A172 (cell line): Measurements from ENCODE around the gene ACVR1C. TPM values are rescaled to one million over a fixed set of nuclear protein-coding genes. Genes with fewer than 3 reads are reported as not detected.
"Not testable (repeated sequence)": the region's sequence is repeated elsewhere in the genome, so short reads cannot be mapped to it uniquely, and the experiment has no call there.

Experiments
- DNase-seq: peaks from one replicate; pipeline ENCODE4 v3.0.0-alpha.2; 2015; ENCODE audit warnings: low spot score
- total RNA-seq: library from RNA; depleted of rRNA; stranded (reverse); fragments of >200 nt; shearing (Covaris generic); gene quantifications from 2 replicates; pipeline ENCODE4 v1.2.3, GENCODE V29; 2014

Gene ACVR1C
- total RNA-seq, 1 experiment from 2014 or later, result not detected

DNA sequence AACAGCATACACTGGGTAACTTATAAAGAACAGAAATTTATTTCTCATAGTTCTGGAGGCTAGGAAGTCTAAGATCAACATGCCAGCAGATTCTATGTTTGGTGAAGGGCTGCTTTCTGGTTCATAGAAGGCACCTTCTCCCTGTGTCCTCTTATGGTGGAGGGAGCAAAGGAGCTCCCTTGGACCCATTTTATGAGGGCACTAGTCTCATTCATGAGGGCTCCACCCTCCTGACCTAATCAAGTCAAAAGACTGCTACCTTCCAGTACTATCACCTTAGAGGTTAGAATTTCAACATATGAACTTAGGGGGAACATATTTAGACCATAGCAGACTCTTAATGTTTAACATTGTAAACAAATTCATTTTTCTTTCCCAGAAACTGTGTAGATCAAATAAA lies 54.5 kb downstream of the ACVR1C start:
- DNase-seq, result no peak

DNA sequence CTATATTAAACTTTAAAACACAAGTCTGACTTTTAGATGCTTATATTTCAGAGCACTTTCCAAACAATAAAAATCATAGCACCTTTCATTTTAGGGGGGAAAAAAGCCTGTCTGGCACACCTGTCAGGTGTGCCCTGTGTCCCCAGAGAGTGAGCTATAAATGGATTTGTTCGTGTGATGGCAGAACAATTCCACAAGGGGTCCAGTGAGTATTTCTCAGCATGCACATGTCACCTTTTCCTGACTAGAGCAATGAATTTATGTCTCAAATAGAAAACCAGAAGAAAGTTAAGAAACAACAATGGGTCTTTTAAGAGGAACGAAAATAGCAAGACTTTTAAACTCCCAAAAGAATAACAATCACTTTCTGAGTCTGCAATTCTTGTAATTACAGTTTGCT lies 55.9 kb downstream of the ACVR1C start:
- DNase-seq, result peak; percentile 10

DNA sequence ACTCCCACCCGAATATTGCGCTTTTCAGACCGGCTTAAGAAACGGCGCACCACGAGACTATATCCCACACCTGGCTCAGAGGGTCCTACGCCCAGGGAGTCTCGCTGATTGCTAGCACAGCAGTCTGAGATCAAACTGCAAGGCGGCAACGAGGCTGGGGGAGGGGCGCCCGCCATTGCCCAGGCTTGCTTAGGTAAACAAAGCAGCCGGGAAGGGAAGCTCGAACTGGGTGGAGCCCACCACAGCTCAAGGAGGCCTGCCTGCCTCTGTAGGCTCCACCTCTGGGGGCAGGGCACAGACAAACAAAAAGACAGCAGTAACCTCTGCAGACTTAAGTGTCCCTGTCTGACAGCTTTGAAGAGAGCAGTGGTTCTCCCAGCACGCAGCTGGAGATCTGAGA lies 62.0 kb downstream of the ACVR1C start:
- DNase-seq, result not testable (repeated sequence)

DNA sequence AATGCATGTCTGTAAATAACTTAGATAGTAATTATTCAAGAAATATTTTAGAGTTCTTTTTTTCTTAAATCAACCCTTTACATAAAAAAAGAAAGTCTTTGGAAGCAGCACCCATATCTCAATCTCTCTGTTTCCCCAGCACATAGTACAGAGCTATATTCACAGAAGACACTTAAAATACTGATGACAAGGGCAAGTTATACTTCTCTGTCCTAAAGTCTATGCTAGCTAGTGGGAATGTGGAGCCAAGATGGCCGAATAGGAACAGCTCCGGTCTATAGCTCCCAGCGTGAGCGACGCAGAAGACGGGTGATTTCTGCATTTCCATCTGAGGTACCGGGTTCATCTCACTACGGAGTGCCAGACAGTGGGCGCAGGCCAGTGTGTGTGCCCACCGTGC lies 62.6 kb downstream of the ACVR1C start:
- DNase-seq, result not testable (repeated sequence)

DNA sequence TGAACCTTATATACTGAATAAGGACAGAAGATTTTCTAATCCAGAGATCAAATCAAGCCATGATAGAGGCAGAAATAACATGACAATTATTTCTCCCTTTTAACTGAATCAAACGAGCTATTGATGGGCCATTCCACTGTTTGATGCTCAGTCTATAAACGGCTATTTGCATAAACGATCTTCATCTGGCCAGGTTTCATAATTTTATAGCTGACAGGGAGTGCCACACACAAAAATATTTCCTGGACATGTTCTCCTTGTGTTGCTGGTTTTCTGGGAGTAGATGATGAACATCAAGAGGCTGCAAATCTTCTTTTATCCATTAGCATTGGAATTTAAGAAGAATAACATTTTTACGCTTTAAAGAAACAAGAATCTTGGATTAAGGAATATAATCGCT lies 63.1 kb downstream of the ACVR1C start:
- no peak for DNase-seq

DNA sequence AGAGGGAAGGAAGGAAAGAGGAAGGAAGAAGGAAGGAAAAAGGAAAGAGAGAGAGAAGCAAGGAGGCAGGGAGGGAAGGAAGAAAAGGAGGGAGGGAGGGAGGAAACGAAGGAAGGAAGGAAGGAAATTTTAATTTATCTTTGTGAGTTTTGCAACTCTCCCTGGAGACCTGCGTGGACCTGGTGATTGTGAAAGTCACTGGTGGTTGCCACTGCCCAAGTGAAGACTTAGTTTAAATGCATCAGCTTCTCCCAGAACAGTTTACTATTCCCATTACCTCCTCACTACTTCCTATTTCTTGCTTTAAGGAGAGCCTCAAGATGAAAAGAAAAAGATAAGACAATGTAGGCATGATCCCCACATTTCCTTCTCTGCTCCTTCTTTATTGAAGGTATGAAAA lies 68.8 kb downstream of the ACVR1C start:
- no peak for DNase-seq

DNA sequence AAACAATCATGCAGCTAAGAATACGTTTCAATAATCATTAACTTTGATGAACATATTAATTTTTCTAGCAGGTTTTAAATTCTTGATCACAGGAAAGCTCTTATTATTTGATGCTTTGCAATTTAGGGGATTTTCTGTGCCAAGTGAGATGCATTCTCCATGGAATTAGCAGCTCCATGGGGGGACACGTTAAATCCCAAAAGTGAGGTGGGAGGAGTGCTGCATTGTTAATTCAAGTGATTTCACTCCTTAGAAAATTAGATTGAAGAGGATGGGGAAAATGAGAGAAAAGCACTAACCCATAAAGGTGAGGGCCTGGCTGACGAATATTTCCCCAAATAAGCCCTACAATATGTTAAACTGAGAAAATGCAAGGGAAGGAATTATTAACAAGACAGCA lies 69.2 kb downstream of the ACVR1C start:
- DNase-seq, result no peak

DNA sequence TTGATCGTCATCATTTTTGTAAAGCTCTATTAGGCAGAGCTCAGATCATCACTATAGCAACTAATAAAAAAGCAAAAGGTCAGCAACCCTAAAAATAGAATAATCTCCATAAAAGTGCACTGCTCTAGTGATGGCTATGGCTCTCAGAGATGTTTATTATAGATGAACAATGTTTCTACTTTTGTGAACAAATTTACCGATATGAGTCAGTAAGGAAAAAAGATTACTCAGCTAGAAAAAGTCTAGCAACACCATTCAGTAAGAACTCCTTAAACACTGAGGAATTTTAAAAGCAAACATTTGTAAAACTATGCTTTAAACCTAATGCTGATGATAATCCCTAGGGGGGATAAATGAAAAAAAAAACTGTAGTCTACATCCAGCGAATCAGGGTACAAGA lies 69.6 kb downstream of the ACVR1C start:
- no peak for DNase-seq

DNA sequence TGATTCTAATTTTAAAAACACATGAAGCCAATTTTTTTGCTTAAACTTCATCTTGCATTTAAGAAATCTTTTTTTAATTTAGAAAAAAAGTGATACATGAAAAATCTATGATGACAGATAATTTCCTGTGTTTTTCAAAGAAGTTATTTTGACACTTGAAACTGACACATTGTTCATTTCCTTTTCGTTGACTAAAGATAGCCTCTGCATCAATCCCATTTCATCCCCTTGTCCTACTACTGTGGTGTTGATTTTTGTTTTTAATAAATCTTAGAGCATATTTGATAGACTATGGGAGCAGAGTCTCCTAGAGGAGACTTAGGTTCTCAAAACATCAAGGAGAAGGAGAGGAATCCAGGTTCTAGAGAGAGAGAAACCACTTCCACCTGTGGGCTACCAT lies 70.9 kb downstream of the ACVR1C start:
- no peak for DNase-seq

DNA sequence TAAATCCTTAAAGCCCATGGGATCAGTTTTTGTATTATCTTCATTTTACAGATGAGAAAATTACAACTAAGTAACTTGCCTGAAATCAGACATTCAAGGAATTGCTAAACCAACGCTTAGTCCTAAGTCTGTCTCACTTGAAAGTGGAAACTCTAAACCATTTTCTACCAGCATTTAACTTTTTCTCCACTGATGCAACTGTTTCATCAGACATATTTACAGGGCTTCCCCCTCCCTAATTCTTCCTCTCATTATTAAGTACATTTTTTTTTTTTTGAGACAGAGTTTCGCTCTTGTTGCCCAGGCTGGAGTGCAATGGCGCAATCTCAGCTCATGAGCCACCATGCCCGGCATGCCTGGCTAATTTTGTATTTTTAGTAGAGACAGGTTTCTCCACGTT lies 88.6 kb downstream of the ACVR1C start:
- no peak for DNase-seq

DNA sequence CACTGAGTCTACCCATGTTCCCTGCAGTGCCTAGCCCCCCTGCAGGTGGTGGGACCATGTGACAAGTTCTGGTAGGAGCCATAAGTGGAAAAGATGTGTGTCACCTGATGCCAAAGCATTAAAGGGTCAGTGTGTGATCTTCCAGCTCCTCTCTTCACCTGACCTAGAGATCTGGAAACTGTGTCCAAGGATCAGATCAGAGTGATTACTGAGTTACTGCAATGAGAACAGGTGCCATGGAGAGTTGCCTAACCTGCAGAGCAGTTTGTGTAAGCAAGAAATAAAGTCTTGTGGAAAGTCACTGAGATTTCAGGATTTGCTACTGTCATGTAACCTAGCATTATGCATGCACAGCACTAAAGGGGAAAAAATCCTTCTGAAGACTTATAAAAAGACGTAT lies 90.6 kb downstream of the ACVR1C start:
- no peak for DNase-seq

DNA sequence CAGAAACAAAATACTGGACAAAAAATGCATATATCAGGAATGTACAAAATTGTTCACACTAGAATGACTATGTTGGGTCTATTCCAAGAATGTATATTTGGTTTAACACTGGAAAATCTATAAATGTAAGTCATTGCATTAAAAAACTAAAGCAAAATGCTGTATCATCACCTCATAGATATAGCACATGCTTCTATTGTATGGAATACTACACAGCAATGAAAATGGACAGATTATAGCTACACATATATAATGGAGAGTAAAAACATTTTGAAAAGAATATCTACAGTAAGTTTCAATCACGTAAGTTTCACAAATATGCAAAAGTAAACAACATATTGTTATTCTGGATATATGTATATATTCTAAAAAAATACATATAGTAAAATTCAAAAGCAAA lies 91.8 kb downstream of the ACVR1C start:
- DNase-seq, result no peak

DNA sequence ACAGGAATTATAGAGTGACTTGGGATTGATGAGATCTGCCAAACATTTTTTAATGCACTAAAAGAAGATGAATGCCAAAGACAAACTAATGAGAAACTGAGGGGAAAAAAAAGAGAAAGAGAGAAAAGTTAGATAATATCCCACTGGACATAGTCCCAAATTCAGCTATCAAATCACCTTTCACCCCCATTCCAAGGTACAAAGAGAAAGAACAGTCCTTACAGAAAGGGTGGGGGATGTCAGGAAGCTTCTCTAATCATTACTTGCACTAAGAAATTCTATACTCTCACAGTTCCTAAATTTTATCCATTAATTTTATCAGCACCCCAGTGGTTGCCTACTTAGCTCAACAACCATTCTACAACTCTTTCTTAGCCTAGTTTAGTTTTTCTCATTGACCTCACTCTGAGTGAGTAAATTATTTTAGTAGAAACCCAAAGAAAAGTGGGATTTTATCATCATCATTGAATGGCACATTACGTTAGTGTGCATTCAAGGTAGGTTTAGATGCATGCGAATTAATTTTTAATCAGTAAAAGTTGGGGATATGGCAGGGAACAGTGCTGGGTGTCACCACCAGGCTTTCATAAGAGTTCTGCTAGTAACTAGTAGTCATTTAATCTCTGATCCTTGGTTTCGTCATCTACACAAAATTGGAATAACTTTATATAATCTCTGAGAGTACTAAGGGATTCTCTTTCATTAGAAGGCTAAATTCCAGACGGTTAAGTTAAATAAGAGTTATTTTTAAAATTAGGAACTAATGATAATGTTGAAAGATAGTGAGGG lies 99.5 kb downstream of the ACVR1C start:
- DNase-seq, result no peak

DNA sequence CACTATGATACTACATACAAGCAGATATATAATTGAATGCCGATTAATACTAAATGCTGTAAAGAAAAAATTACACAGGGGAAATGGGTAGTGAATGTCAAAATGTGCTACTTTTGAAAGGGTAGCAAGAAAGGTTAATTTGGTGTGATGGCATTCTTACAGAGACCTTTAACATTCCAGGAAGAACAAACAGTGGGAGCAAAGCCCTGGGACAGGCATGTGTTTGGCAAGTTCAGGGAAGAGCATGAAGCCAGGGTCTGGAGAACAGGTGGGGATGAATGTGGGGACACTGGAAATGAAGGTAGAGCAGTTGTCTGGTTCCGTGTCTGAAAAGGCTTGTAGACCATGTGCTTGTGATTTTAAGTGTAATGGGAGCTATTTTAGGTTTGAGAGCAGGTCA lies 102.6 kb downstream of the ACVR1C start:
- DNase-seq, result no peak

DNA sequence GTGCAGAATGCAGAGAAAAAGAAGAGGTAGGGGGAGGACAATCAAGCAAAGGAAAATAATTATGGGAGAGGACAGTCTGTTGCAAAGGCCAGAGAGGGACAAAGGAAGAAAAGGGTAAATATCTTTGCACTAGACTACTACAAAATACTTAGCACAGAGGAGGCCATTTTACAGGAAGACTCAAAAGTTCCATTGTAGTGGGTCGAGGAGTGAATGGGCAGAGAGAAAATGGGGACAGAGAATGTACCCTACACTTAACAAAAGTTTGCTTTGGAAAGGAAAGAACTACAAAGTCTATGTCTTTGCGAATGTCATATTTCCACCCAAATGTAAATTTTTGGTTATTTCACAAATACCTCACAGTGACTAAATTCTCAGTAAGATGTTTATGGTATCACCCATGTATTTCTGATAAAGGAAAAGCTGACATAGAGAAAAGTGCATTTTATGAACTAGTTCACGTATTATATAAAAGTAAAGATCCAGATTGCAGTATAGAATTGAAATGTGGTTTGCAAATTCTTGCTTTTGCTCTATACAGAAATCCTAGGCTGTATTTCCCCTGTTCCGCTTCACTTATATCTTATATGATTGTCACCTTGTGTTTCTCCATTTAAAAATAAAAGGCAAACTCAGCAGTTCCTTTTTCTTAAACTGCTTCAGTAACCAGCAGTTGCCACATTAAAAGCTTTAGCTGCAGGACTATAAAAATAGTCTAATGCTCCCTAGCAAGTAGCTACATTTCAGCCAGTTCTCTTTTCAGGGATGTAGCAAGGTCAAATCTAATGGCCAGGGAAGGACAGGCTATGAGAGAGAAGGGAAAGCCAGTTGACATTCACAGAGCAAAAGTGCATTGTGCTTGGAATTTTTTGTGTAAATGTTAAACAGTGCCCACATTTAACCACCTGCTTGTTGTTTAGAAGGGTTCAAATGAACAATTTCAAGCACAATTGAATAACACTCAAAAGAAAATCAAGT lies 105.1 kb downstream of the ACVR1C start:
- no peak for DNase-seq

DNA sequence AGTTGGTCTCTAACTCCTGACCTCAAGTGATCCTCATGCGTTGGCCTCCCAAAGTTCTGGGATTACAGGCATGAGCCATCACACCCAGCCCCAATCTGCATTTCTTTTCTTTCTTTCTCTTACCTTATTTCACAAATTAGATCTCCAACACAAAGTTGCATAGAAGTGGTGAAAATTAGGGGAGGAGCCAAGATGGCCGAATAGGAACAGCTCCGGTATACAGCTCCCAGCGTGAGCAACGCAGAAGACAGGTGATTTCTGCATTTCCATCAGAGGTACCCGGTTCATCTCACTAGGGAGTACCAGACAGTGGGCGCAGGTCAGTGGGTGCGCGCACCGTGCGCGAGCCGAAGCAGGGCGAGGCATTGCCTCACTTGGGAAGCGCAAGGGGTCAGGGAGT lies 113.7 kb downstream of the ACVR1C start:
- DNase-seq, result not testable (repeated sequence)

DNA sequence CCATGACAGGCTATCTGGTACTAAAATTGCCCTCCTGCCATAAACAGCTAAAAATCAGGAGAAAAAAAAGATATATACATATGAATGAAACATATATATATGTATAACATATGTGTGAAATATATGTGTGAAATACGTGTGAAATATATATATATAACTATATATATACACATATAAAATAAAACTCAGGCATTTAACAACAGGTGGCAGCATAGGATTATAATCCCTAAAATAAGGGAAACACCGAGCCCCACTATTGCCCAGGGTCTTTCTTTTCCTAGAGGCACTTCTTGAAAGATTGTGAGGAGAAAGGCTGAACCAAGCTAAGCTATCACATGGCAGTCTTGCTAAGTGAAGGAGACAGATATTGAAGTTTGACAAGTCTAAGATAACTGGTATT lies 118.9 kb downstream of the ACVR1C start:
- DNase-seq, result no peak

DNA sequence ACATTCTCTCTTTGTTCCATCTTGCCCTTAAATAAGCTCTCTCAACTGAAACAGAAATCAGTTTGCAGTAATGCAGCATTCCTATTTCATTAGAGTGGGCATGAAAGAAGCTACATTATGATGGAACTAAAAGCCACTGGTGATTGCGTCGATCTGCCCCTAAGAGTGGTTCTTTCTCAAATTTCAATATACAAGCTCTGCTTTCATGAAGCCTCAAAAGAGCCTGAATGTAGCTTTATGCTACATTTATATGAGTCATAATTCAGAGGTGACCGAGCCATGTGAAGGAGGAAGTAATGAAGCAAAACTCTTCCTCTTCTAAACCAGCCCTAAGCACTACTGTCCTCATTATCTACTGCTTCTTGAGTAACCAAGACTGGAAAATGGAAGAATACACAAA lies 120.0 kb downstream of the ACVR1C start:
- no peak for DNase-seq

DNA sequence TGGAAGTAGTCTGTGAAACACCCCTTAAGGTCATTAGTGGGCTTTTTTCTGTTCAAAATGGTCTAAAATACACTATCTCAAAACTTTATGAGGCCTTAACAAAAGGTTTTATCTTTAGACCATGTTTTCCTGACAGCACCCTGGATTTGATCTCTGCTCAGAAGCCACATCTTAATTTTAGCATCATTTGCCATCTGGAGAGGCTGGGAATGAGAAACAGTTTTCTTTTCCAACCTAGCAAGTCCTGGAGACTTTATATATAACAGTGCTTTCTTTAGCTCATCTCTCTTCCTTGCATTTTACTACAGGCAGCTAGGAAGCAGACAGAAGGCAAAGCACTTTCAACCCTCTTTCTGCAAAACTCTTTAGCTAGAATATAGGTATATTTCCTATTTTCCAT lies 122.1 kb downstream of the ACVR1C start:
- DNase-seq, result no peak

DNA sequence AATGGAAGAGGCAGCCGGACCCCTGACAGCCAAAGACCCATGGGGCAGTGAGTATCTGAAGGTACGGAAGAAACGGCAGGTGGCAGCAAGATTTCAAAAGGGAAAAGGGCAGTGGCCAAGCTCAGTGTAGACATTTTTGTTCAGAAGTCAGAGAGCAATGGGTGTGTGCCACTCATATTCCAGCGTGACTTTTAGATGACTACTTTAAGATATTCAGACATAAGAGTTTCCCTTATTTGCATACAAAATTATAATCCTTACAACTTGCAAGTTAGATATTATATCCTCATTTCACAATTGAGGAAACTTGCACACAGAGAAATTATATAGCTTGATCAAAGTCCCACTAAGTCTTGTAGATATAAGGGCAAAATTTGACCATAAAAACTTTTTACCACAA lies 124.0 kb downstream of the ACVR1C start:
- no peak for DNase-seq

DNA sequence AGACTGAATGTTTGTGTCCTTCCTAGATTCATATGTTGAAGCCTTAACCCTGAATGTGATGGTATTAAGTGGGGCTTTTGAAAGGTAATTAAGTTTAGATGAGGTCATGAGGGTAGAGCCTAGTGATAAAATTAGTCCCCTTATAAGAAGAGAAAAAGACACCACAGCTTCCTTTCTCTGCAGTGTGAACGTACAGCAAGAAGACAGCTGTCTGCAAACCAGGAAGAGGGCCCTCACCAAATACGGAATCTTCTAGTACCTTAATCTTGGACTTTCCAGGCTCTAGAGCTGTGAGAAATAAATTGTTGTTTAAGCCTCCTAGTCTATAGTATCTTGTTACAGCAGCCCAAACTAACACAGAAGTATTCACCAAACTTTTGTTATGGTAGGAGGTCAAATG lies 127.6 kb downstream of the ACVR1C start:
- DNase-seq, result no peak

DNA sequence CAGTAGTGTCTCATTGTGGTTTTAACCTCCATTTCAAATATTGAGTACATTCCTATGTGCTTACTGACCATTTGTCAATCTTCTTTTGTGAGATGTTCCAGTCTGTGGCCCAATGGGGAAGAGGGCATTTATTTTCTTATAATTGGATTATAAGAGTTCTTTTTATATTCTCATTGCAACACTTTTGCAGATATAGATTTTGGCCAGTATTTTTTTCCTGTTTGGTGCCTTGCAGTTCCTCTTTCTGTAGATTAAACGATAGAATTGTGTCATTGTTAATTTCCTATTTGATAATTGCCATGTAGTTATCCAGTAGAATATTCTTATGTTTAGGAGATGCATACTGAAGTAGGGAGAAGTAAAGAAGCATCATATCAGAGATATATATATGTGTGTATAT lies 128.3 kb downstream of the ACVR1C start:
- DNase-seq, result no peak

DNA sequence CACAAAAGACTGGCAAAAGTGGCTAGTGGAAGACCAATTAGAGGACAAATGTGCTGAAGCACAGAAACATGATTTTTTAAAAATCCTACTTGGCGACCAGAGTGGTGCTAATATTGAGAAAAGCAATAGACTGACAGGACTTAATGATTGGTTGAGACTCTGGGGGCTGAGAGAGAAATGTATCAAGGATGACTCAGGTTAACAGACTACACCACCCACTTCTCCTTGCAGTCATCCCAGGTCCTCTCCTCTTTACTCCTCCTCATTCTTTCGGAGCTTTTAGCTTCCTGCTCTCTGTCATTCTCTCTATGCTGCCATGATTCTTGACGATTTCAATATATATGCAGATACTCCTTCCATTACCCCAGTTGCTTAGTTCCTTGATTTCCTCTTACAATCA lies 130.2 kb downstream of the ACVR1C start:
- DNase-seq, result no peak
